IMR-90 (cell line): ENCODE data around the gene UNC13A.
"Not testable (repeated sequence)": the region's sequence is repeated elsewhere in the genome, so short reads cannot be mapped to it uniquely, and the experiment has no call there.

Source experiments
- BHLHE40 ChIP-seq: fragments of 150-350 bp; IDR thresholded peaks from 2 replicates; pipeline ENCODE4 v1.6.1; 2016; ENCODE audit warnings: mild to moderate bottlenecking, low read depth, low read length
- CEBPB ChIP-seq: IDR thresholded peaks from 2 replicates; pipeline ENCODE4 v1.6.1; 2012; ENCODE audit warnings: low read depth, low read length, improper control_type of control experiment
- MAZ ChIP-seq: IDR thresholded peaks from 2 replicates; pipeline ENCODE4 v1.6.1; 2012; ENCODE audit warnings: low read depth, mild to moderate bottlenecking, low read length, improper control_type of control experiment, moderate library complexity, borderline replicate concordance
- MXI1 ChIP-seq: IDR thresholded peaks from 2 replicates; pipeline ENCODE4 v1.6.1; 2012; ENCODE audit warnings: low read depth, mild to moderate bottlenecking, low read length, moderate library complexity, borderline replicate concordance
- POLR2A ChIP-seq: IDR thresholded peaks from 2 replicates; pipeline ENCODE4 v1.6.1; 2012; ENCODE audit warnings: mild to moderate bottlenecking, low read depth, low read length
- RAD21 ChIP-seq: IDR thresholded peaks from 2 replicates; pipeline ENCODE4 v1.6.1; 2012; ENCODE audit warnings: low read length, improper control_type of control experiment
- RCOR1 ChIP-seq: IDR thresholded peaks from 2 replicates; pipeline ENCODE4 v1.6.1; 2012; ENCODE audit warnings: mild to moderate bottlenecking, low read length, improper control_type of control experiment; ENCODE audit not compliant: insufficient replicate concordance
- SMC3 ChIP-seq: fragments of 150-350 bp; IDR thresholded peaks from 2 replicates; pipeline ENCODE4 v1.6.1; 2016; ENCODE audit warnings: low read depth, mild to moderate bottlenecking, antibody characterized with exemption, low read length, moderate library complexity
- TF ChIP-seq, protein P1 (sequence below): conservative IDR thresholded peaks from 2 replicates; pipeline ENCODE4 v1.5.1; 2012; ENCODE audit warnings: mild to moderate bottlenecking, low read depth, low read length, improper control_type of control experiment

DNA sequence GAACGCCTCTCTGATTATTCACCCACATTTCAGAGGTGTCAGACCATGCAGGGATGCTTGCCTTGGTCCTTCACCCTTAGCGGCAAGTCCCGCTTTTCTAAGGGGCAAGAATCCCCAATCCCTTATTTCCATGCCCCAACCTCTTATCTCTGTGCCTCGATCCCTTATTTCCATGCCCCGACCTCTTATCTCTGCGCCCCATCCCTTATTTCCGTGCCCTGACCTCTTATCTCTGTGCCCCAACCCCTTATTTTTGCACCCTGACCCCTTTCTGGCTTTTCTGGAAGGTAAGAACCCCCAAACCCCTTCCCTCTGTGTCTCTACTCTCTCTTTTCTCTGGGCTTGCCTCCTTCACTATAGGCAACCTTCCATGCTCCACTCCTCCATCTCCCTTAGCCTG lies 93.9 kb downstream of the UNC13A start:
- not testable (repeated sequence) for TF ChIP-seq POLR2A, BHLHE40, SMC3, RCOR1, CEBPB, RAD21, MAZ, MXI1
- TF ChIP-seq, protein P1, sequence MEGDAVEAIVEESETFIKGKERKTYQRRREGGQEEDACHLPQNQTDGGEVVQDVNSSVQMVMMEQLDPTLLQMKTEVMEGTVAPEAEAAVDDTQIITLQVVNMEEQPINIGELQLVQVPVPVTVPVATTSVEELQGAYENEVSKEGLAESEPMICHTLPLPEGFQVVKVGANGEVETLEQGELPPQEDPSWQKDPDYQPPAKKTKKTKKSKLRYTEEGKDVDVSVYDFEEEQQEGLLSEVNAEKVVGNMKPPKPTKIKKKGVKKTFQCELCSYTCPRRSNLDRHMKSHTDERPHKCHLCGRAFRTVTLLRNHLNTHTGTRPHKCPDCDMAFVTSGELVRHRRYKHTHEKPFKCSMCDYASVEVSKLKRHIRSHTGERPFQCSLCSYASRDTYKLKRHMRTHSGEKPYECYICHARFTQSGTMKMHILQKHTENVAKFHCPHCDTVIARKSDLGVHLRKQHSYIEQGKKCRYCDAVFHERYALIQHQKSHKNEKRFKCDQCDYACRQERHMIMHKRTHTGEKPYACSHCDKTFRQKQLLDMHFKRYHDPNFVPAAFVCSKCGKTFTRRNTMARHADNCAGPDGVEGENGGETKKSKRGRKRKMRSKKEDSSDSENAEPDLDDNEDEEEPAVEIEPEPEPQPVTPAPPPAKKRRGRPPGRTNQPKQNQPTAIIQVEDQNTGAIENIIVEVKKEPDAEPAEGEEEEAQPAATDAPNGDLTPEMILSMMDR = not testable (repeated sequence)
